B cell (primary cell): ENCODE results near the gene IMMP2L. TPM values are rescaled to one million over a fixed set of nuclear protein-coding genes. Genes with fewer than 3 reads are reported as not detected.

Experiments
- ATAC-seq: fragments of 200-7000 bp; cut with Tn5 transposase; one replicate; pipeline ENCODE4 v1.10.0; 2021; ENCODE audit warnings: low read depth, mild to moderate bottlenecking, moderate number of reproducible peaks, moderate library complexity
- CTCF ChIA-PET: fragments of 350-600 bp; sonication (Branson Sonifier 250); formaldehyde crosslinking; loops from one replicate; lab custom pipeline; 2021; ENCODE audit warnings: antibody characterized with exemption, inconsistent platforms; lab: Charles Lee
- POLR2A ChIA-PET: fragments of 350-600 bp; sonication (Branson Sonifier 250); formaldehyde crosslinking; loops from one replicate; lab custom pipeline; 2021; ENCODE audit warnings: antibody characterized with exemption; lab: Charles Lee
- DNase-seq: peaks from one replicate; pipeline ENCODE4 v3.0.0; 2013
- H2AFZ ChIP-seq: 2 replicates; pipeline ENCODE4 v1.6.1; 2012; ENCODE audit warnings: mild to moderate bottlenecking, low read depth, low read length; ENCODE audit not compliant: insufficient read depth, poor library complexity, severe bottlenecking
- H3K27ac ChIP-seq, 2 donors: 1 replicate in 1 of 2; 2 replicates in 1 of 2; pipeline ENCODE4 v1.5.1; 2012 to 2013; ENCODE audit warnings: low read length in 2 of 2, mild to moderate bottlenecking in 2 of 2, moderate library complexity in 1 of 2
- H3K27me3 ChIP-seq, 4 experiments: fragments of 200-600 bp in 1 of 4; sonication (generic) in 1 of 4; replicated peaks in 1 of 4; 1 replicate in 2 of 4; 2 replicates in 2 of 4; pipeline versions ENCODE4 v1.6.1 to v1.7.0; 2013 to 2016; ENCODE audit warnings: low read length in 3 of 4, mild to moderate bottlenecking in 2 of 4, mixed read lengths in 1 of 4, moderate library complexity in 1 of 4; ENCODE audit not compliant: insufficient read depth in 4 of 4, control insufficient read depth in 3 of 4; ENCODE audit errors: control extremely low read depth in 1 of 4
- H3K36me3 ChIP-seq, 2 experiments: replicated peaks in 1 of 2; 1 replicate in 1 of 2; 2 replicates in 1 of 2; pipeline versions ENCODE4 v1.6.1 to v1.7.1; 2013; ENCODE audit warnings: low read length in 1 of 2; ENCODE audit not compliant: insufficient read depth in 2 of 2, control insufficient read depth in 1 of 2; ENCODE audit errors: control extremely low read depth in 1 of 2, extremely low read depth in 1 of 2
- H3K4me1 ChIP-seq, 2 donors: fragments of 200-600 bp in 1 of 2; sonication (generic) in 1 of 2; 1 replicate in 1 of 2; 2 replicates in 1 of 2; pipeline versions ENCODE4 v1.5.1 to v1.6.1; 2013 to 2017; ENCODE audit warnings: low read length in 2 of 2; ENCODE audit not compliant: control insufficient read depth in 2 of 2, insufficient read depth in 2 of 2
- H3K4me2 ChIP-seq: replicated peaks from 2 replicates; pipeline ENCODE3; 2012; ENCODE audit warnings: mild to moderate bottlenecking, low read depth, low read length; ENCODE audit not compliant: poor library complexity, severe bottlenecking
- H3K4me3 ChIP-seq, 5 experiments: fragments of 200-600 bp in 1 of 5; sonication (generic) in 1 of 5; 1 replicate in 3 of 5; 2 replicates in 2 of 5; pipeline versions ENCODE4 v1.5.1 to v1.7.0; 2011 to 2016; ENCODE audit warnings: low read length in 4 of 5, mild to moderate bottlenecking in 4 of 5, low read depth in 2 of 5, control low read depth in 1 of 5, moderate library complexity in 1 of 5; ENCODE audit not compliant: insufficient read depth in 1 of 5; ENCODE audit errors: control extremely low read depth in 1 of 5, extremely low read depth in 1 of 5
- H3K79me2 ChIP-seq: fragments of 200-600 bp; sonication (generic); one replicate; pipeline ENCODE4 v1.6.0; 2016; ENCODE audit warnings: low read length; ENCODE audit not compliant: control insufficient read depth, insufficient read depth
- H3K9ac ChIP-seq: fragments of 200-600 bp; sonication (generic); 2 replicates; pipeline ENCODE4 v1.6.1; 2017; ENCODE audit warnings: mild to moderate bottlenecking, low read length, moderate library complexity
- H3K9me3 ChIP-seq, 3 donors: one replicate each; pipeline versions ENCODE4 v1.6.1 to v1.7.1; 2013; ENCODE audit warnings: low read length in 2 of 3; ENCODE audit not compliant: control insufficient read depth in 2 of 3, insufficient read depth in 1 of 3; ENCODE audit errors: control extremely low read depth in 1 of 3
- H4K20me1 ChIP-seq: 2 replicates; pipeline ENCODE4 v1.6.0; 2012; ENCODE audit warnings: mild to moderate bottlenecking, low read length; ENCODE audit not compliant: insufficient read depth, control insufficient read depth, poor library complexity, severe bottlenecking
- H3K27ac Mint-ChIP-seq: one replicate; pipeline ENCODE4 v1.8.0; 2021; ENCODE audit warnings: mixed read lengths
- H3K27me3 Mint-ChIP-seq: one replicate; pipeline ENCODE4 v1.8.0; 2021; ENCODE audit warnings: mixed read lengths
- H3K4me1 Mint-ChIP-seq: one replicate; pipeline ENCODE4 v1.8.0; 2021; ENCODE audit warnings: mixed read lengths
- H3K4me3 Mint-ChIP-seq: one replicate; pipeline ENCODE4 v1.8.0; 2021; ENCODE audit warnings: mixed read lengths
- H3K9me3 Mint-ChIP-seq: one replicate; pipeline ENCODE4 v1.8.0; 2022; ENCODE audit warnings: mixed read lengths; ENCODE audit not compliant: insufficient read depth
- CTCF ChIP-seq: fragments of 200-600 bp; IDR thresholded peaks from one replicate; pipeline ENCODE4 v1.8.0; 2022; ENCODE audit warnings: antibody characterized with exemption, mild to moderate bottlenecking
- EZH2 ChIP-seq: IDR thresholded peaks from 2 replicates; pipeline ENCODE4 v1.6.1; 2012; ENCODE audit warnings: borderline replicate concordance, low read depth, mild to moderate bottlenecking, moderate library complexity, low read length; ENCODE audit not compliant: insufficient read depth, poor library complexity, severe bottlenecking
- WGBS: methylation state at CpG from one replicate; pipeline ENCODE4 v1.1.5; 2013; ENCODE audit warnings: missing lambda C conversion rate; ENCODE audit not compliant: insufficient coverage; 5-methylcytosine and 5-hydroxymethylcytosine counted together
- intact Hi-C: fragments of 100-400 bp; cut with micrococcal nuclease; formaldehyde crosslinking; loops from one replicate; pipeline ENCODE4 v1.10.0; 2022
- polyA plus RNA-seq: library from polyadenylated mRNA; depleted of rRNA; stranded (reverse); fragments of >200 nt; gene quantifications from 2 replicates; pipeline ENCODE4 v1.2.3, GENCODE V29; 2012
- total RNA-seq, 2 donors: library from RNA; stranded (reverse); fragments of 120-200 nt in 1 of 2; gene quantifications; 1 replicate in 1 of 2; 2 replicates in 1 of 2; pipeline versions ENCODE4 v1.2.3 to v1.2.4, GENCODE V29; 2013 to 2022

IMMP2L gene
- total and polyA plus RNA-seq, 2 donors (not counting 1 experiment from before 2014, with no cell fraction given): 3.8 to 34.2 TPM

GRCh38 chr7:110918949-110919548 is 643.2 kb downstream of the IMMP2L start:
- 50% methylated on average over 1 of the region's 2 CpGs for WGBS

GRCh38 chr7:110914263-110914662 is 648.0 kb downstream of the IMMP2L start:
- Histone ChIP-seq H4K20me1 (no peaks in the 10 kb centered on the region), H3K9me3 (no peaks in the 10 kb centered on the region), H3K9ac (no peak overlapping the region), H3K4me1 (no peaks in the 10 kb centered on the region), H3K27me3 (no peaks in the 10 kb centered on the region), H2AFZ (no peak overlapping the region), H3K36me3 (no peaks in the 10 kb centered on the region), H3K27ac (no peak overlapping the region), H3K4me2 (no peak overlapping the region), H3K4me3 (no peak overlapping the region), H3K79me2 (no peaks in the 10 kb centered on the region)
- Mint-ChIP-seq H3K27me3 (no peaks in the 10 kb centered on the region), H3K27ac (no peak overlapping the region), H3K4me3 (no peak overlapping the region), H3K9me3 (peaks cover 3% of the 10 kb centered on the region), H3K4me1 (no peaks in the 10 kb centered on the region)
- CTCF ChIA-PET: no interaction called here
- WGBS: 80% methylated on average over 1 of the region's 2 CpGs
- no peak for TF ChIP-seq EZH2
- intact Hi-C loops: no loop called here
- ATAC-seq (no peak), DNase-seq (no peak)
- POLR2A ChIA-PET: no interaction called here

More at GRCh38 chr7:110918949-110919548, 643.2 kb downstream of the IMMP2L start:
- CTCF ChIA-PET: no interaction called here
- Histone ChIP-seq H3K27me3 (no peaks in the 10 kb centered on the region), H3K36me3 (no peaks in the 10 kb centered on the region), H2AFZ (no peak overlapping the region), H3K27ac (no peak overlapping the region), H3K9ac (no peak overlapping the region), H3K4me3 (no peak overlapping the region), H3K79me2 (no peaks in the 10 kb centered on the region), H3K9me3 (no peaks in the 10 kb centered on the region), H4K20me1 (no peaks in the 10 kb centered on the region), H3K4me2 (no peak overlapping the region), H3K4me1 (no peaks in the 10 kb centered on the region)
- H3K27me3 Mint-ChIP-seq: no peaks in the 10 kb centered on the region
- no peak for TF ChIP-seq EZH2
- TF ChIP-seq CTCF: no peak
- POLR2A ChIA-PET: no interaction called here
- ATAC-seq: no peak
- H3K9me3 Mint-ChIP-seq: peaks cover 3% of the 10 kb centered on the region
- H3K27ac Mint-ChIP-seq: no peak overlapping the region
- intact Hi-C loops: no loop called here
- H3K4me1 Mint-ChIP-seq: no peaks in the 10 kb centered on the region
- no peak overlapping the region for H3K4me3 Mint-ChIP-seq
- DNase-seq: no peak
